Gastrocnemius medialis (tissue), 4 donors: ENCODE data around the gene CDH2. TPM values are rescaled to one million over a fixed set of nuclear protein-coding genes. Genes with fewer than 3 reads are reported as not detected.

Experiments used
- ATAC-seq, 2 donors: fragments of 150-250 bp; one replicate each; pipeline ENCODE4 v1.9.1; 2016
- DNase-seq, 2 donors: peaks; one replicate each; pipeline ENCODE4 v3.0.0-alpha.2; 2019
- H3K27ac ChIP-seq, 4 donors: fragments of 200-600 bp; sonication (generic); 1 replicate in 1 of 4; 2 replicates in 3 of 4; pipeline ENCODE4 v1.5.1; 2016 to 2018; ENCODE audit warnings: mild to moderate bottlenecking in 2 of 4, moderate library complexity in 1 of 4
- H3K27me3 ChIP-seq, 3 donors: fragments of 200-600 bp; sonication (generic) in 2 of 3; 1 replicate in 1 of 3; 2 replicates in 2 of 3; pipeline versions ENCODE4 v1.5.1 to v1.6.0; 2016 to 2019; ENCODE audit warnings: mild to moderate bottlenecking in 1 of 3, moderate library complexity in 1 of 3
- H3K36me3 ChIP-seq, 2 donors: fragments of 200-600 bp; sonication (generic) in 1 of 2; one replicate each; pipeline ENCODE4 v1.5.1; 2017 to 2018
- H3K4me1 ChIP-seq, 2 donors: fragments of 200-600 bp; sonication (generic) in 1 of 2; one replicate each; pipeline ENCODE4 v1.5.1; 2016 to 2017; ENCODE audit warnings: mild to moderate bottlenecking in 2 of 2
- H3K4me3 ChIP-seq, 4 donors: fragments of 200-600 bp; sonication (generic) in 3 of 4; 1 replicate in 1 of 4; 2 replicates in 3 of 4; pipeline ENCODE4 v1.5.1; 2016 to 2019; ENCODE audit warnings: mild to moderate bottlenecking in 2 of 4
- H3K9me3 ChIP-seq, 3 donors: fragments of 200-600 bp; sonication (generic) in 2 of 3; 1 replicate in 1 of 3; 2 replicates in 2 of 3; pipeline ENCODE4 v1.5.1; 2016 to 2019
- CTCF ChIP-seq, 5 experiments: fragments of 450-650 bp in 3 of 5; fragments of 200-600 bp in 2 of 5; sonication (generic) in 2 of 5; IDR thresholded peaks in 4 of 5; conservative IDR thresholded peaks in 1 of 5; 1 replicate in 4 of 5; 2 replicates in 1 of 5; pipeline ENCODE4 v1.5.1; 2016 to 2019; ENCODE audit warnings: antibody characterized with exemption in 5 of 5, mild to moderate bottlenecking in 3 of 5, moderate library complexity in 3 of 5
- POLR2A ChIP-seq, 2 donors: fragments of 450-650 bp; IDR thresholded peaks; one replicate each; pipeline ENCODE4 v1.6.1; 2017; ENCODE audit warnings: antibody characterized with exemption in 2 of 2, mild to moderate bottlenecking in 2 of 2, moderate library complexity in 2 of 2
- in situ Hi-C, 4 donors: fragments of 200-750 bp; cut with MboI; loops; one replicate each; pipeline versions ENCODE4 v1.15.0 to v1.8.0; 2017; ENCODE audit warnings: low sequenced_read_pairs in 4 of 4
- intact Hi-C: fragments of 100-400 bp; cut with DNase I; formaldehyde crosslinking; loops from one replicate; pipeline ENCODE4 v1.15.1; 2023; ENCODE audit warnings: low total_unique reads
- total RNA-seq, 4 donors: library from RNA; depleted of rRNA; stranded (reverse); fragments of >200 nt; gene quantifications; one replicate each; pipeline versions ENCODE4 v1.1.0 to v1.2.3, GENCODE V29; 2016

CDH2 gene
- total RNA-seq, 4 donors from 2014 or later: 0.38 to 0.62 (median 0.51) TPM; not detected in 1

DNA sequence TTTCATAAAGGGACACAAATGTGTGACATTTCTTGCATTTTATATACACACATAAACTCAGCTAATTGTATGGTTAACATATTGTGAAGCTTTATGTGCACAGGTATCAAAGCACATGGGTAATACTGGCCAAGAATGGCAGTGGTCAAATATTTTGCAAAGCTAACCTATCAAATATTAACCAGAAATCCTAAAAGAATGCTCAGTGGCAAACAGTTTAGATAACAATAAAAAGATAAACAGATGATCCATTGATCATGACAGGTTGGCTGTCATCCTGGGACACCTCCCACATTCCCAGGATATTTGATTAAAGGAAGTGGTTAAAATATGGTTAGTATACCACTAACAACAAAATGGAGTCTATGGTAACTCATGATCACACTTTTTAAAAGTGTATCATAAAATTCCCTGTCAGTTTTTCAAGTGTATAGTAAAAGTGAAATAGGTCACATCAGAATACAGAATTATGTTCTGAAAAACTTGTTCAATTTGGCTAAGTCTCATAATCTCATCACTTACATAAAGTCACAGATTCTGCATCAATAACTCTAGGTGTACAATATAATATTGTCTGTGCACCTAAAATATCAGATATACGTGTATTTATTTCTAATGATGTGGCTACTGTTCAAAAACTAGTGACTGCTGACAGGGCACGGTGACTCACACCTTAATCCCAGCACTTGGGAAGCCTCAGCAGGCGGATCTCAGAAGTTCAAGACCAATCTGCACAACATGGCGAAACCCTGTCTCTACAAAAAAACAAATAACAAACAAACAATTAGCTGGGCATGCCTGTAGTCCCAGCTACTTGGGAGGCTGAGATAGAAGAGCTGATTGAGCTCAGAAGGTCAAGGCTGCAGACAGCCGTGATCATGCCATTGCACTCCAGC, 48.9 kb downstream of the CDH2 start:
- DNase-seq (no peak), ATAC-seq (no peak)
- H3K9me3 ChIP-seq: no peaks in the 10 kb centered on the region
- no peaks in the 10 kb centered on the region for H3K27me3 ChIP-seq
- in situ Hi-C loops (no loop called here), intact Hi-C loops (no loop called here)
- TF ChIP-seq CTCF (IDR thresholded peaks at IDR 0.05 in 4 of 5, conservative IDR thresholded peaks at IDR 0.05 in 1 of 5): no peak
- TF ChIP-seq POLR2A (IDR thresholded peaks at IDR 0.05): no peak
- H3K4me1 ChIP-seq: no peaks in the 10 kb centered on the region
- H3K27ac ChIP-seq: no peak overlapping the region
- no peaks in the 10 kb centered on the region for H3K36me3 ChIP-seq
- no peak overlapping the region for H3K4me3 ChIP-seq

GRCh38 chr18:28127228-28127627, 49.7 kb downstream of the CDH2 start:
- ATAC-seq (no peak), DNase-seq (no peak)
- in situ Hi-C loops: no loop called here
- no peaks in the 10 kb centered on the region for H3K4me1 ChIP-seq
- no peak overlapping the region for H3K27ac ChIP-seq
- no peaks in the 10 kb centered on the region for H3K36me3 ChIP-seq
- TF ChIP-seq POLR2A (IDR thresholded peaks at IDR 0.05): no peak
- no peak for TF ChIP-seq CTCF (IDR thresholded peaks at IDR 0.05 in 4 of 5, conservative IDR thresholded peaks at IDR 0.05 in 1 of 5)
- H3K4me3 ChIP-seq: no peak overlapping the region
- intact Hi-C loops: no loop called here
- H3K9me3 ChIP-seq: no peaks in the 10 kb centered on the region
- no peaks in the 10 kb centered on the region for H3K27me3 ChIP-seq

DNA sequence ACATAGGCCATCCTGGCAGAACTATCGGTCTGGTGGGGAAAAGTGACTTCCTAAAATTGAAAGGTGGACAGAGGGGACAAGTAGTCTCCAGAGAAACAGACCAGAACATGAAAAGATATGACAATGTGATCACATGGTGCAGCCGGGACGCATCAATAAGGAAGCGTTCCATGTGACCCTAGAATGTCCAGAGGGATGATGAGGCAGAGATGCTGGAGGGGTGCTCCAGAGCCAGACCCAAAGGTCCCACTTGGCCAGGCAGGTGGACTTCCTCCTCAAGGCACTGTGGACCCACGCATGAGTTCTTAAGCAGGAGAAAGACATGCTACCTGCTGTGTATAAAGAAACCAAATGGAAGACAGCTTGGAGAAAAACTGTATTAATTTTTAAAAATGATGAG, 50.2 kb downstream of the CDH2 start:
- no peak overlapping the region for H3K27ac ChIP-seq
- no peaks in the 10 kb centered on the region for H3K4me1 ChIP-seq
- no peaks in the 10 kb centered on the region for H3K27me3 ChIP-seq
- H3K4me3 ChIP-seq: no peak overlapping the region
- no peak for TF ChIP-seq POLR2A (IDR thresholded peaks at IDR 0.05)
- no peak for TF ChIP-seq CTCF (IDR thresholded peaks at IDR 0.05 in 4 of 5, conservative IDR thresholded peaks at IDR 0.05 in 1 of 5)
- intact Hi-C loops: no loop called here
- no peaks in the 10 kb centered on the region for H3K9me3 ChIP-seq
- in situ Hi-C loops: no loop called here
- H3K36me3 ChIP-seq: no peaks in the 10 kb centered on the region
- ATAC-seq (no peak), DNase-seq (no peak)

- in situ Hi-C loops: no loop called here
Measured at GRCh38 chr18:28125051-28125450, 51.9 kb downstream of the CDH2 start.

More at GRCh38 chr18:28125051-28125450, 51.9 kb downstream of the CDH2 start:
- no peaks in the 10 kb centered on the region for H3K9me3 ChIP-seq
- H3K4me3 ChIP-seq: no peak overlapping the region
- H3K27me3 ChIP-seq: no peaks in the 10 kb centered on the region
- no peaks in the 10 kb centered on the region for H3K4me1 ChIP-seq
- ATAC-seq: no peak
- H3K27ac ChIP-seq: no peak overlapping the region
- intact Hi-C loops: no loop called here
- no peak for TF ChIP-seq POLR2A (IDR thresholded peaks at IDR 0.05)
- TF ChIP-seq CTCF (IDR thresholded peaks at IDR 0.05 in 4 of 5, conservative IDR thresholded peaks at IDR 0.05 in 1 of 5): no peak
- no peak for DNase-seq
- no peaks in the 10 kb centered on the region for H3K36me3 ChIP-seq
